GM19240 (cell line): ENCODE measurements around the gene CHEK2.
"Not testable (repeated sequence)": the region's sequence is repeated elsewhere in the genome, so short reads cannot be mapped to it uniquely, and the experiment has no call there.

Experiments used
- DNase-seq: peaks from one replicate; pipeline ENCODE4 v3.0.0; 2011; ENCODE audit warnings: low spot score; ENCODE audit not compliant: insufficient read length

Gene CHEK2

GRCh38 chr22:28693041-28693760, 48.4 kb downstream of the CHEK2 start:
- DNase-seq = not testable (repeated sequence)

- not testable (repeated sequence) for DNase-seq
Measured at GRCh38 chr22:28689796-28690195, 51.8 kb downstream of the CHEK2 start.

GRCh38 chr22:28682966-28683365, 58.7 kb downstream of the CHEK2 start:
- DNase-seq = not testable (repeated sequence)

GRCh38 chr22:28680813-28681490, 60.7 kb downstream of the CHEK2 start:
- DNase-seq = not testable (repeated sequence)

- DNase-seq = not testable (repeated sequence)
Measured at GRCh38 chr22:28679611-28680287, 61.9 kb downstream of the CHEK2 start, which contains the start of gene TTC28. TTC28 (minus strand) TSS chr22:28679840; CDS start chr22:28679723, 117 bp downstream.

GRCh38 chr22:28678778-28679610, 62.6 kb downstream of the CHEK2 start:
- not testable (repeated sequence) for DNase-seq

- DNase-seq = not testable (repeated sequence)
Measured at GRCh38 chr22:28678170-28678569, 63.5 kb downstream of the CHEK2 start.

- peak; percentile 29 for DNase-seq
Measured at GRCh38 chr22:28674121-28674563, 67.5 kb downstream of the CHEK2 start.

GRCh38 chr22:28670756-28671155, 70.9 kb downstream of the CHEK2 start:
- DNase-seq = no peak

GRCh38 chr22:28670161-28670560, 71.5 kb downstream of the CHEK2 start:
- no peak for DNase-seq

GRCh38 chr22:28669387-28669786, 72.2 kb downstream of the CHEK2 start:
- DNase-seq = no peak

GRCh38 chr22:28663569-28663942, 78.1 kb downstream of the CHEK2 start:
- not testable (repeated sequence) for DNase-seq

- no peak for DNase-seq
Measured at GRCh38 chr22:28658448-28658847, 83.2 kb downstream of the CHEK2 start.

GRCh38 chr22:28656181-28656580, 85.4 kb downstream of the CHEK2 start:
- DNase-seq = no peak

- no peak for DNase-seq
Measured at GRCh38 chr22:28650463-28650862, 91.2 kb downstream of the CHEK2 start.

- DNase-seq = no peak
Measured at GRCh38 chr22:28648792-28649191, 92.8 kb downstream of the CHEK2 start.

- DNase-seq = no peak
Measured at GRCh38 chr22:28647216-28647615, 94.4 kb downstream of the CHEK2 start.

- no peak for DNase-seq
Measured at GRCh38 chr22:28639321-28639720, 102.3 kb downstream of the CHEK2 start.
